GM19025 (cell line): ENCODE results near the gene FBXW12.
"Not testable (repeated sequence)": the region's sequence is repeated elsewhere in the genome, so short reads cannot be mapped to it uniquely, and the experiment has no call there.

ENCODE experiments used
- ATAC-seq: cut with Tn5 transposase; IDR thresholded peaks from one replicate; pipeline ENCODE4 v1.9.1; 2021; ENCODE audit warnings: mild to moderate bottlenecking, low read depth, moderate library complexity; ENCODE audit not compliant: unreplicated experiment

Gene FBXW12, protein sequence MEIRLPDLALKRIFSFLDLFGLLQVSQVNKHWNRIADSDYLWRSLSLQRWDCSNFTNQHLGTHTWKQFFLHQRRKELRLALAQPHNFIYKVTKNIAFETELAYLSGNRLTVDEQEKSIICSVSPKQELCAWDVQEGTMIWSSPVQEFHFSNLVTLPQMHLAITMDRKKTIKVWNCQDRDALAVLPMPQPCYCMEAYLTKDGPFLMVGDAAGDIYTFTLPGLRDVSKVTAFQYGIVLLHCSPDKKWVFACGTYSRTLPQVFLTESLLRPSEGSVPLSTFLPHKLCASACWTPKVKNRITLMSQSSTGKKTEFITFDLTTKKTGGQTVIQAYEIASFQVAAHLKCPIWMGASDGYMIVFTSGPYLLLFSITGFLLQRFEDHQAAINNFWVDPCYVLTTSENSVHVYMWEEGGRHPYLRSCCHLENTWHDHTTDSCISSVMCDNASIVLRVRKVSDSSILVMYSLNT

DNA sequence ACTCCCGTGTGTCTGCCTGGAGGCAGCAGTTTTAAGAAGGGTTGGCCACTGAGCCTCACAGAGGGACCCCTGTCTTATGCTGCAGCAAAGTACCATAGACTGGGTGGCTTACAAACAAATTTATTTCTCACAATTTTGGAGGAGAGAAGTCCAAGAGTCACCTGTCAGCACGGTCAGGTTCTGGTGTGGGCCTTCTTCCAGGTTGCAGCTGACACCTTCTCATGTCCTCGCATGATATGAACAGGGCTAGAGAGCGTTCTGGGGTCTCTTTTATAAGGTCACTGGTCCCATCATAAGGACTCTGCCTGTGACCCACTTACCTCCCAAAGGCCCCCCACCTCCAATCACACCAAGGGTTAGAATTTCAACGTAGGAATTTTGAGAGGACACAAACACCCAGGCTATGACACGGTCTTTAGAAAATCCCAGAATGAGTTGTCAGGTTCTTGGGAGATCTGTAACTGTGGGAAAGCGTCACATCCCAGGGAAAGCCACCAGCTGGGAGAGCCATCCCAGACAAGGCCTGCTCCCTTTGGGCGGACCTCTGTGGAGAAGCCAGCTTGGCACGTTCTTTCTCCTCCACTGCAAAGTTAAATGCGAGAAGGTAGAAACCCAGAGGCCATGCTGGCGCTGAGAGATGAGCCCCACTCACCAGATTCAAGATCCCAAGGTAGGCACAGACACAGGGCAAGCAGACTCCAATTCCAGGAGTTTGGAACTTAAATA is at the start of gene FBXW12:
Gene FBXW12, plus strand, starts transcription at position 569 of the 726 bp plus-strand sequence. CDS start 549 bp downstream, outside the sequence.
- no peak for ATAC-seq

DNA sequence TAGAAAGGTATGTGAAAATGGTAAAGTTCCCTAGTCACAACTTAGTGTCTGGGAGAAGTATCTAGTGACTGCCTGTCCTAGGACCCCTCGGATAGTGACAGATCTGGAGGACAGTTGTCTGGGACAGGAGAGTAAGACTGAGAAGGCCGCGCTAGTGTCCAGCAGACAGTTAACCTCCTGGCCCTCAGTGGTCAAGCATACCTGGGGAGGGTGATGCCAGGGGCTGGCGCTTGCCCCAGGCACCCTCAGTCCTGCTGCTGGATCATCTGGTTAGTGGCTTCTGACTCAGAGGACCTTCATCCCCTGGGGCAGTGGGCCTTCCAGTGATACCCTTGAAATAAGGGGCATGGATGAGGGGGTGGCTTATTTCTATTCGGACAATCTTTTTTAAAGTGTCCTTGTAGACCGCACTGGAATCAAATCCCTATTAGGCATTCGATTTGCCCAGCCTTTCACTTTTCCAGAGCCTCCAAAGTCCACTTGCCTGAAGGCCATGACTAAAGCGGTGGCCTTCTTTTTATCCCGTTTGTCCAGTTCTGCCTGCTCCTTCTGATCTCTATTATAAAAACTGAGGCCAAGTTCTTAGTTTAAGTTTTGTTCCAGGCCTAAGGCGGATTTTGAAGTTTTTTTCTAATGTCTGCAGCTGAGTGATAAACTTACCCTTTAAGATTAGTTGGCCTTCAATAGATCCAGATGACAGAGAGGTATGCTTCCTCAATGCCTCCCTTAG is 40.1 kb upstream of the FBXW12 start:
- not testable (repeated sequence) for ATAC-seq

DNA sequence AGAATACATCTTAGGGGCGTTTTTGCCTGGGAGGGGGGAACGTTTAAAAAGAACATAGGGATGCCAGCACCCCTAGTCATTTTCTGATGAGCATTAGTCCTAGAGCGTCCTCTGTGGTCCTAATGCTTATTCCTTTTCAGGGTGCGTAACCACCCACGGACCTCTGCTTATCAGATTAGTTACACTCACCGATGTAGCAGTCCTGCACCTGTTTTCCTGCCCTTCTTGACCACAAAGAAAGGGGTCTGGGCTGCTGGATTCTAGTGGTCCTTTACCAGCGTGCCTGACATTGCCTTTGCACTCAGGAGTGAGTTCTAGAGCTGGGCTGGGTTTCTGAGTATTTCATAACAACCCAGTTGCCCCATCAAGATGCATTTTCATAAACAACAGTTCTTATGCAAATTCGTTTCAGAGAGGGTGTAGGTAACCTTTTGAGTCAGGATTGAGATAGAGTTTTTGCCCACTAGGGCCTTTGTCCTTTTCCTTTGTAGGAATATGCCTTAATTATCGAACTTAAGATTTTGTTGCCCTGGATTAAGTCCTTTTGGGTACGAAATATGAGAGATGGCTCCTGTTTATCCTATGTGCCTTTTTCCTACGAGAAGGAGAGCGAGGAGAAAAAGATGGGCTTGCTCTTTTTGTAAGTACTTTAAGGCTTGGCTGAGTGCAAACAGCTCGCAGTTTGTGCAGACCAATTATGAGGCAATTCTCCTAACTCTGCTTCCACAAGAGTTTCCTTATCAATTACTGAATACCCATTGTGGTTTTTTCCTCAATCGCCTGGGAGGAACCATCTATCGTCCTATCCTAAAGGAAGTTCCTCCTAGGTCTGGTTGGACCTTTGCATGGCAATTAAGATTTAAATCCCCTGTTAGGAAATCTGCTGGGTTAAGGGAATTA is 38.4 kb upstream of the FBXW12 start, which contains the start of gene SPINK8:
Gene SPINK8, minus strand, starts transcription at position 316 of the 900 bp plus-strand sequence. CDS start 5,320 bp downstream, outside the sequence.
- ATAC-seq: not testable (repeated sequence)

DNA sequence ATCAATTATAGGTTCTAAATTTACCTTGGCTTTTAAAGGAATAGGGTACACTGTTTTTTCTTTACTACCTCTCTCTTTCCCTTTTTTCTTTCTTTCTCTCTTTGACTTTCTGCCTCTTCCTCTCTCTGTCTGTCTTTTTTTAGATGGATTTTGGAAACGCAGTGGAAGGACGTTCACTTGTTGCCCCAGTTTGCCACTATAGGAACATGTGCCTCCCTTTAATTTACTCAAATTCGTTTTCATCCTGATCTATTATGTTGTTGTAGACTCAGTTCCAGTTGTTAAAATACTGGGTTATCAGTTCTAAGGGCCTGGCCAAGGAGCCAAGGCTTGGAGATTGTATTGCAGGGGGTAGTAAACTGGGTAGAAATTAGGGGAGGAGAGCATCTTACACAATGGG is 37.4 kb upstream of the FBXW12 start:
- ATAC-seq: no peak

DNA sequence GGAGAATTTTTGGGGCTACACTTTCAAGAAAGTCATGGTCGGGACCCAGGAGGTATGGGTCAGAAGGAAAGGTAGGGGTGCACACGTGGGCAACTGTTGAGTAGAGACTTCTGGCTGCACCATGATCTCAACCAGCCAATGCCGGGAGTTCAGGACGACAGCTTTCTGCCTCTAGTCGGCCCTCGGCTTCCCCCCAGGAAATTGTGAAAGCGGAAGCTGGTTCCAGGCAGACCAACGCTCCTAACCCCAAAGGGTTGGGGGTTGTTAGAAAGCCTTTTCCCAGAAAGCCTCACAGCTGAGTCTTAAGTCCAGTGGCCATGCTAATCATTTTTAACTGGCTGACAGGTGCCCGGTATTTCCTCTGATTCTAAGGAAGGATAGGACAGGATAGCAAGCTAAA is 36.7 kb upstream of the FBXW12 start:
- ATAC-seq: not testable (repeated sequence)

DNA sequence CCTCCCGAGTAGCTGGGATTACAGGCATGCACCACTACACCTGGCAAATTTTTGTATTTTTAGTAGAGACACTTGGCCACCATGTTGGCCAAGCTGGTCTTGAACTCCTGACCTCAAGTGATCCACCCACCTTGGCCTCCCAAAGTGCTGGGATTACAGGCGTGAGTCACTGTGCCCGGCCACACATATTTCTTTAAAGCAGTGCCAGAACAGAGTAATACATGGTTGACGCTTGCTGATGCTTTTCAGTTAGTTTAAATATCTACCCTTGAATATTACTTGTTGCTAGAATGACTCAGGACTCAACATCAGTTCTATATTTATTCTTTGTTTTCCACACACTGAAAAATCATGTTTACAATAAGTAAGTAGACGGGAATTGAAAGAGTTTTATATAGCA is 34.5 kb upstream of the FBXW12 start:
- not testable (repeated sequence) for ATAC-seq

DNA sequence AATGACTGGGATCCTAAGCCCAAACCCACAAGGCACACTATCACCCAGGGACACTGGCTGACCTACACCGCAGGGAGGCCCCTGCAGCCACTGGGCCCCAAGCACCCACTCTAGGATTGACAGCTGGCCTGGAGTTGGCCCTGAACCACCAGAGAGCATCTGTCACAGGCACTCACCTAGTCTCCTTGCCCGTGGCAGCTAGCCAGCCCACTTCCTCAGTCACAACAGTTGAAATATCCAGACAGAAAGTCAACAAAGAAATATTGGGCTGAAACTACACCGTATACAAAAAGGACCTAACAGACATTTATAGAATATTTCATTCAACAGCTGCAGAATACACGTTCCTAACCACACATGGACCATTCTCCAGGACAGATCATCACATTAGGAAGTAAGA is 33.4 kb upstream of the FBXW12 start:
- ATAC-seq: no peak

DNA sequence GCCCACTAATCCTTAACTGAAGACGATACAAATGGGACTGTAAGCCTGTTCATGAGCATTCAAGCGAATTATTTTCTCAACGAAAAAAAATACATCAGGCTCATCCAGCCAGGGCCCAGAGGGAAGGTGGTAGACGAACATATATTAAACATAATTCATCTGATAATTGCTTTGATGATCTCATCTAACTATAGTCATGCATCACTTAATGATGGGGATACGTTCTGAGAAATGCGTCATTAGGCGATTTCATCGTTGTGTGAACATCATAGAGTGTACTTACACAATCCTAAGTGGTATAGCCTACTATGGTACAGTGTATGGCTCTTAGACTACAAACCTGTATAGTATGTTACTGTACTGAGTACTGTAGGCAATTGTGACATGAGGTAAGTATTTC is 28.6 kb upstream of the FBXW12 start:
- no peak for ATAC-seq

DNA sequence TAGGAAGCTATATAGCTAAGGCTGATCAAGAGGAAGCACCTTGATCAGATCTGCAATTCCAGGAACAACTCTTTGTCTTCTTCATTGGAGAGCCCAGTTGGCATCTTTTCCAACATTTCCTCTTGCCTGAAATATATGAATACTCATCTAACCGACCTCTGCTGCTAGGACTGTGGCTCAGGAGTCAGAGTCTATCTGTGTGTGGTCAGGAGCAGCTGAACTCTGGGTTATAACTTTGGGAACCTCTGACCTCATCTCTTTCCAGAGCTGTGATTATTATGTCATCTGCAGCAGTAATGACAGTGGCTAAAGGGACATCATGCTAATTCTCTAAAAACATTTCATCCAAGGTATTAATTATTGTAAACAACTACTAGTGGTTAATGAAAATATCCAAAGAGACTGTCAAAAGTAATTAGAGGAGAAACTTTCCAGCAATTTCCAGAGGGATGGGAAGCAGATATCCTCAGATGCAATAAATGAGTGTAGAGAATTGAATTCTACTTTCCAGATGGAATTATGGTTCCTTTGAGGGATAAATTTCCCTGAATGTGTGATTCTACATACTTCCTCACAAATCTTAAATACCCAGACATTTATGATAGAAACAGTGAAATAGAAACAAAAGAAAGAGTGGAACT is 27.0 kb upstream of the FBXW12 start:
- ATAC-seq: no peak

DNA sequence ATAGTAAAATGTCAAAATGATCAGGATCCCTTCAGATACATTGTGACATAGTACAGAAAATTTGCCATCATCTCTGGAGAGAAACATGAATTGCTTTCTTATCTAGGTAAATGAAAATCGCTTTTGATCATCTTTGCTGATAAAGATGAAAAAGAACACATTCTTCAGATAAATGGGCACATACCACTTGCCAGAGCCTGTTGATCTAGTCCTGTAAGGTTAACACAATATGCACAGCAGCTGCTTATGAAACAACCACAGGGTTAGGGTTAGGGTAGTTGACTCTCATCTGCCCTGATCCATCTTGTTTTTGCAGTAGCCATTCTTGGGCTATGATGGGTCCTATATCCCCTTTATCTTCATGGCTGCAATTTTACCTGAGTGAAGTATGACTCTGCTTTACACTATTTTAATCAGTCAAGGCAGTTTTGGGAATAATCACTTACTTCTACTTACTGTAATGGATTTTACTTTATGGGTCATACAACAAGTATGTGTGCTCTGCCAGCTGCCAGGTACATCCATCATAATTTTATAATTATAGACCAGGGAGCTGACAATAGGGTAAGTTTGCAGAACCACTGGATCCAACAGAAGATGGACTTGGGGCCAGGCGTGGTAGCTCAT is 26.0 kb upstream of the FBXW12 start:
- ATAC-seq: no peak

DNA sequence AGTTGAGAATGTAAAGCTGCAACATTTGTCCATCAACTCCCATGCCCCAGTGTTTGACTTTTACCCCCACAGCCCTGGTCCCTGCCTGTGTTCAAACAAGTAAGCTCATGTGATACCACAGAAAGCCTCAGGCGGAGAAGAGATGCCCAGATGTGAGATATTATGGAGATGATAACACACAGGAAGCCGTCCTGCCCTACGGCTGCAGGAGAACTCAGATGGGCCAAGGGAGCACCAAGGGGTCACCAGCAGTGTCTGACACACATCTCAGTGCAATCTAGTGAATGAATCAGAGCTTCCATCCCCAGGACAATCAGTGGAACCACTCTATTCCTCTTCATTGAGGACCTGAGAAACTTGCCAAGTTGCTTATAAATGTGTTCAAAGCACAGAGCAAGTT is 24.5 kb upstream of the FBXW12 start:
- ATAC-seq: no peak

DNA sequence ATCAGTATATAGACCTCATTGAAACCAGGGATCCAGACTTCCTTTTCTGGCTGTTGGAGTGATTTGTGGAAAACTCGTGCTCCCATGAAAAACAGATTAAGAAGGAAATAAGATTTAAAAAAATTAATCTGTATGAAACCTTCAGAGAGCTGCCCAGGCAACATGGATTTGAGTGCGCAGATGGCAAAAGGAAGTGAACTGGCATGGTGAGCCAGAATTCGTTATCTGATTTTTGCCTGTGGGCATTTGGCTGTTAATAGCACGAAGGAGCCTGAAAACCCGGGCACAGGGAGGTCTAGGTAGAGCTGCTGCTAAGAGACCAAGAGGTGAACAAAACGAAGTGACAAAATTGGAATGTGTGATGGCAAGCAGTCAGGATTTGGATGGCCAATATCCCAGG is 19.5 kb upstream of the FBXW12 start:
- no peak for ATAC-seq

DNA sequence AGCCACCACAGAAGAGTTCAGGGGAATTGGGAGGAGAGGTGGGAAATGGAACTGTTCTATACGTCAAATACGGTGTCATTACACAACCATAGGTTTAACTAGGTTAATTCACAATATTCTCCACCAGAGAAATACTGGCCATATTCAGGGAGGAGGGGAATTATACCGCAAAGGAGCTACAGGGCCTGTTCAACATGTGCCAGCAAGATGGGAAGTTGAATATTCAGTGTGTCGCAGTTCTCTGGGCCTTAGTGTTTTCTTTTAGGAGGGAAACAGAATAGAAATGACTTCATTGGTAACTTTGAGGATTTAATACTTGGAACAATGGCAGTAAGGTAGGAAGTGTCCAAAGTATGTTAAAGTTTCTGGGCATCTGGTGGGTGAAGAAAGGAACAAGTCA is 18.0 kb upstream of the FBXW12 start:
- no peak for ATAC-seq

DNA sequence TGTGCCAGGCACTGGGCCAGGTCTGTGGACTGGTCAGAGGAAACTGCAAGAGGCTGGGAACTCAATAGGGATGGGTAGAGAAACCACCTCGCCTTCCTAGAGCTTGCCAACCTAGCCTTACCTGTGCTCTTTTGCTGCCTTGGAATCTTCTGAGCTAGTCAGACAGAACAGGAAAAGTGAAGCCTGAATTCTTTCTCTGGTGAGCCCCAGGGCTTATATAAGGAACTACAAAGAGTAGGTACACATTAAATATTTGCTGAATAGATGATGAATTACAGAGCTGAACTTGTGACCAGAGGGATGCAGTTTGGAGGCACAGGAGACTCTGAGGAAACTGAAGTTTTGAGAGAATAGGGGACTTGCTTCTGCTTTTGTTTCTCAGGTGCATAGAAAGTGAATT is 15.6 kb upstream of the FBXW12 start:
- ATAC-seq: no peak

DNA sequence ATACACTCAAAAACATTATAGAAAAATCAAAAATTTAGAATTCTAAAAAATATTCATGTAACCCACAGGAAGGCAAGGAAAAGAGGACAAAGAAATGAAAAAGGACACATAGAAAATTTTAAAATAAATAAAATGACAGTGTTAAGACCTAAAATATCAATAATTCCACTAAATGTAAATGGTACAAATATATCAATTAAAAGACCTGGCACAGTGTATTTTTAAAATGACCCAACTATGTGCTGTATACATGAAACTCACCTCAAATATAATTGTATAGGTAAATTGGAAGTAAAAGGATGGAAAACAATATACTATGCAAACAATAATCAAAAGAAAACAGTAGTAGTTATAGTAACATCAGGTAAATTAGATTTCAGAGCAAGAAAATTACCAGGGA is 10.1 kb upstream of the FBXW12 start:
- no peak for ATAC-seq

DNA sequence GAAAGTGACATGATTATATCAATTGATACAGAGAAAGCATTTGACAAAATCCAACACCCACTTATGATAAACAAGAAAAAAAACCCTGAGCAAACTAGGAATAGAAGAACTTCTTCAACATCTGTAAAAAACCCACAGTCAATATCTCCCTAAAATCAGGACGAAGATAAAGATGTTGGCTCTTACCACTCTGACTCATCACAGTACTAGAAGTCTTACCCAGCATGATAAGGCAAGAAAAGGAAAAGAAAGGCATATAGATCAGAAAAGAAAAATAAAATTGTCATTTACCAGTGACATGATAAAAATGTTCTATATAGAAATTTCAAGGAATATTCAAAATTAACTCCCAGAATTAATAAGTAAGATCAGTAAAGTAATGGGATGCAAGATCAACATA is 7.2 kb upstream of the FBXW12 start:
- no peak for ATAC-seq

DNA sequence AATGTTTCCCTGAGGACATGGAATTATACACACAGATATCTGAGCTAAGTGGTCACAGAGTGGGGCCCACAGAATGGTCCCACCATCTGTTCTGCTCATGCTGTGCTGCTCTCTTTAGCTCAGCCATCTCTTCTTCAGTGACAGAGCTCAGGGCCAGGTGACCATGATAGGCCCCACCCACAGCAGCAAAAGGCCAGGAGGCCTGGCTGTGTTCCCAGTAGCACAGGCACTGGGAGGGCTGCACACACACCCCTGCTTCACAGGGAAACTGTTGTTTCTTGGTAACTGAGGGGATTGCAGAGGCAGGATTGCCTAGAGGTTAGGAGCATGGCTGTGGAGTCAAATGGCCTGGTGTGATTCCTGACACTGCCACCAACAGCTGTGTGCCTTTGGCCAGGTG is 4.8 kb upstream of the FBXW12 start:
- ATAC-seq: no peak

DNA sequence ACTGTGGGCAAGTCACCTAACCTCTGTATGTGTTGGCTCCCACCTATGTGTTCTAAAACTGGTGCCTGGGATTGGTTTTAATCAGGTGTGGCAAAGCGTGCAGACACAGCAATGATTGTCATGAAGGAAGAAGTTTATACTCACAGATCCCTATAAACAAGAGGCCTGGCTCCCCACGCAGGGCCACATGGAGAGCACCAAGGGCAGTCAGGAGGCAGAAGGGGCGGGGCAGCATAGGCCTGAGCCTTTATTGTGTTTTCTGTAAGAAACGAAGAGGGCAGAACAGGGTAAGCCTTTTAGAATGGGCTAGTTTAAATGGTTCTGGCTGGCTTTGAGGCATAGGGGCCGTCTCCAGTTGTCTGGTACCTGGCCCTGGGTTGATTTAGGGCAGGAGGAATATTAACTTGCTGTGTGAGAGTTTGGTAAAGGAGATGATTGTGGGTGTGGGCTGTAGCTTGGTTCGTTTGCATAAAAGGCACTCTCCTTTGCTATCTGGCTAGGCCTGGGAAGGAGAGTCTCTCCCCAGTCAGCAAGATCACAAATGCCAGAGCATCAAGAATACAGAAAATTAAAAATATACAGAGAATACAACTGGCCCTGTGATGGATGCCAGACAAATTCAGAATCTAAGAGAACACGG is 2.2 kb upstream of the FBXW12 start:
- ATAC-seq: no peak

DNA sequence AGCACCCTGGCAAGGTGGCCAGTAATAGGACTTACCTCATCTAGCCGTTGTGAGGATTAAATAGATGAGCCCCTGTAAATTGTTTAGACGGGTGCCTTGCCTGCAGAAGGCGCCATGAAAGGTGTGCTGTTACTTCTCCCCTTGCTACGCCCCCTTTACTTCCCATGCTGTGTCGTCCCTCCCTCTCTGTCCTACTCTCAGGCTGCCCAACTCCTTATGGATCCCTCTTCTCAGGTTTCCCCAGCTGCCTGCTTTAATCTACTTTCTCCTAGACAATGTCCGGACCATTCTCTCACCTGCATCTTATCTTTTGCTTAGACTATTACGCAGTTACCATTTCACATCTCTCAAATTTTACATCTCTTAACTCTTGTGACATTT is 1.7 kb upstream of the FBXW12 start:
- no peak for ATAC-seq
